Measurements from ENCODE around the gene ASCC1. TPM values are rescaled to one million over a fixed set of nuclear protein-coding genes. Genes with fewer than 3 reads are reported as not detected.

Gene ASCC1
- total and polyA plus RNA-seq, 2 of the 4 experiments (the other 2 are of a cell fraction), result 15.9 to 21.0 TPM

DNA sequence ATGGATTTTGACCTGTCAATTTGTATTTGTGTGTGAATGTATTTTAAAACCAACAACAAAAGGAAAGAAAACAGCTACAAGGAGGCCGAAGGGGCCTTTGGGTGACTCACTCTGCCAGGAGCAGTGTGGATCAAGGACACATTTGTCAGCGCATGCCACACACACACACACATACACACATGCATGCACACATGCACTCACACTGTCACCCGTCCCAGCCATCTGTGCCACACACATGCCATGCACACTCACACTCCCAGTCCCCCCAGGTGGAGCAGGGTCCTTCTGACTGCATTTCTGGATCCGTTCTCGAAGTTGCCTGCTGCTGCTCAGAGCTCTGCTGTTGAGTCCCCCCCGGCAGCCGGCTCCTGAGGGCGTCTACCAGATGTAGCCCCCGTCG lies 153.7 kb downstream of the ASCC1 start:
- Histone ChIP-seq H3K27ac (ENCODE audit: insufficient read depth, low read length) (no peak overlapping the region), H2BK120ac (ENCODE audit: low read depth, low read length) (no peak overlapping the region), H3K9ac (ENCODE audit: low read depth, low read length) (no peak overlapping the region), H3K4ac (ENCODE audit: low read depth, low read length) (no peak overlapping the region), H2BK5ac (ENCODE audit: low read depth, low read length, poor library complexity, severe bottlenecking) (no peak overlapping the region), H2AK9ac (replicated peaks; ENCODE audit: low read depth, low read length, poor library complexity) (no peak overlapping the region), H4K20me1 (ENCODE audit: insufficient read depth, low read length) (no peaks in the 10 kb centered on the region), H2AK5ac (ENCODE audit: low read depth, low read length) (no peak overlapping the region), H2BK15ac (ENCODE audit: low read depth, low read length) (no peak overlapping the region), H3K9me1 (ENCODE audit: insufficient read depth, low read length) (no peaks in the 10 kb centered on the region), H3K14ac (replicated peaks; ENCODE audit: low read depth, low read length) (no peak overlapping the region), H3K79me1 (ENCODE audit: low read depth in 1 of 2, low read length in 2 of 2) (no peaks in the 10 kb centered on the region), H4K8ac (ENCODE audit: low read depth in 2 of 2, low read length in 2 of 2) (no peak overlapping the region), H3K23ac (ENCODE audit: low read depth, low read length) (no peak overlapping the region), H3K27me3 (ENCODE audit: control insufficient read depth, insufficient read depth, low read length) (peaks cover 44% of the 10 kb centered on the region), H3K4me1 (ENCODE audit: control insufficient read depth, insufficient read depth, low read length) (no peaks in the 10 kb centered on the region), H3K4me2 (ENCODE audit: low read depth, low read length) (no peak overlapping the region), H3K56ac (ENCODE audit: extremely low read depth, insufficient read depth, low read length) (no peak overlapping the region), H4K91ac (ENCODE audit: insufficient read depth, low read depth, low read length) (no peak overlapping the region), H2BK20ac (ENCODE audit: low read depth, low read length) (no peak overlapping the region), H4K5ac (ENCODE audit: low read depth, low read length) (no peak overlapping the region), H2AFZ (replicated peaks; ENCODE audit: low read length, poor library complexity) (peak overlapping the region; percentile 58), H3K18ac (ENCODE audit: low read depth, low read length) (no peak overlapping the region), H3K36me3 (ENCODE audit: control insufficient read depth, insufficient read depth, low read length) (no peaks in the 10 kb centered on the region), H3K4me3 (ENCODE audit: insufficient read depth, low read depth, low read length) (no peak overlapping the region), H3K9me3 (ENCODE audit: control insufficient read depth, insufficient read depth, low read length) (no peaks in the 10 kb centered on the region)
- DNase-seq (no peak), ATAC-seq (ENCODE audit: low read depth) (no peak)
- no TSS peak for BruUV-seq (replicated peaks)
- no peak for TF ChIP-seq MAZ (IDR thresholded peaks at IDR 0.05; ENCODE audit: borderline replicate concordance, low read depth, low read length)
- no peak for TF ChIP-seq RAD21 (IDR thresholded peaks at IDR 0.05; ENCODE audit: low read length)
- no peak for TF ChIP-seq RCOR1 (IDR thresholded peaks at IDR 0.05; ENCODE audit: insufficient replicate concordance, low read length)
- TF ChIP-seq FOS (IDR thresholded peaks at IDR 0.05; ENCODE audit: low read depth, low read length), result no peak
- TF ChIP-seq CEBPB (IDR thresholded peaks at IDR 0.05; ENCODE audit: low read depth, low read length), result no peak
- in situ Hi-C loops (cut with MboI; ENCODE audit: low sequenced_read_pairs), result no loop called here
- 85% methylated on average over 3 of the region's 10 CpGs; no CpG with 5 or more reads in 1 of the 2 experiments for WGBS, 2 experiments (ENCODE audit: extremely low coverage in 2 of 2, insufficient read length in 1 of 2)
- dilution Hi-C loops (cut with HindIII; ENCODE audit: low sequenced_read_pairs, unreplicated experiment), result no loop called here
- intact Hi-C loops (cut with micrococcal nuclease), result no loop called here
- ChIA-PET CTCF (no interaction called here), POLR2A (ENCODE audit: unreplicated experiment) (no interaction called here)

All from IMR-90 (cell line).